Hepatocyte (in vitro differentiated cells): Measurements from ENCODE around the gene DGCR2.

Experiments
- CTCF ChIP-seq: fragments of 200-600 bp; sonication (generic); IDR thresholded peaks from 2 replicates; pipeline ENCODE4 v1.5.1; 2016; ENCODE audit warnings: antibody characterized with exemption, mild to moderate bottlenecking; ENCODE audit not compliant: poor library complexity
- EZH2 ChIP-seq: fragments of 200-600 bp; sonication (generic); IDR thresholded peaks from 2 replicates; pipeline ENCODE4 v1.6.1; 2016; ENCODE audit warnings: antibody characterized with exemption, mild to moderate bottlenecking, borderline replicate concordance

DNA sequence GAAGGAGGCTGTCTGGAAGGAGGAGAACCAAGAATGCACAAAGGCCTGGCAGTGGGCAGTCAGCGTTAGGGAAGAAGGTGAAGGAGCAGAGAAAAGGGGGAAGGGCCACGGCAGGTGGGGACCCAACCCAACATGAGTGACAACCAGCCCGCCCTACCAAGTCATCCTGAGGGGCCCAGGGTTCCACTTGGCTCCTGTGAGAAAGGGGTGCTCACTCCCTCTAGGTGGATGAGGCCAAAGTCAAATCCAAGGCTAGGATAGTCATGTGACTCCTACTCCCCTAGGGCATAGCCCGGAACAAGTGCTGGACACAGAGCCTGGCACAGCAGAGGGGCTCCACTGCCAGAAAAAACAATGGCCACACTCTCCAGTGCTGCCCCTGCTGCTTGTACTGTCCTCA lies 2.2 kb upstream of the DGCR2 start:
- TF ChIP-seq CTCF (no peak), EZH2 (no peak)
